Cardiac muscle cell (in vitro differentiated cells and primary cell): ENCODE results near the gene PTDSS2. TPM values are rescaled to one million over a fixed set of nuclear protein-coding genes. Genes with fewer than 3 reads are reported as not detected.

ENCODE experiments used
- DNase-seq, 2 donors: peaks; one replicate each; pipeline versions ENCODE4 v3.0.0 to v3.0.0-alpha.2; 2010 to 2017; ENCODE audit warnings: low read depth in 1 of 2, low spot score in 1 of 2
- H3K27ac ChIP-seq: fragments of 200-600 bp; sonication (generic); 2 replicates; pipeline ENCODE4 v1.5.1; 2016
- H3K27me3 ChIP-seq: fragments of 200-600 bp; sonication (generic); 2 replicates; pipeline ENCODE4 v1.6.0; 2016; ENCODE audit warnings: control low read depth
- H3K36me3 ChIP-seq: fragments of 200-600 bp; sonication (generic); 2 replicates; pipeline ENCODE4 v1.5.1; 2016; ENCODE audit warnings: control low read depth
- H3K4me1 ChIP-seq: fragments of 200-600 bp; sonication (generic); 2 replicates; pipeline ENCODE4 v1.8.1; 2017; ENCODE audit warnings: low read depth, mild to moderate bottlenecking, mixed run types
- H3K4me3 ChIP-seq: fragments of 200-600 bp; sonication (generic); 2 replicates; pipeline ENCODE4 v1.5.1; 2016; ENCODE audit warnings: mild to moderate bottlenecking
- H3K9me3 ChIP-seq: fragments of 200-600 bp; sonication (generic); 2 replicates; pipeline ENCODE4 v1.5.1; 2017; ENCODE audit warnings: low read depth, mild to moderate bottlenecking, control low read depth
- polyA plus RNA-seq: library from polyadenylated mRNA; unstranded; fragments of >200 nt; fragmentation: Nextera tagmentation; extraction: Ambion mirVana; gene quantifications from 2 replicates; pipeline ENCODE4 v1.2.1, GENCODE V29; 2016
- total RNA-seq: library from RNA; depleted of rRNA; stranded (reverse); fragments of >200 nt; gene quantifications from 2 replicates; pipeline ENCODE4 v1.2.3, GENCODE V29; 2016
- TF ChIP-seq, protein P1 (sequence below): IDR thresholded peaks from 2 replicates; pipeline ENCODE4 v1.5.1; 2012; ENCODE audit warnings: low read depth, mild to moderate bottlenecking, low read length

PTDSS2 gene
- total and polyA plus RNA-seq, 2 experiments from 2014 or later, result 69.6 to 202 TPM

DNA sequence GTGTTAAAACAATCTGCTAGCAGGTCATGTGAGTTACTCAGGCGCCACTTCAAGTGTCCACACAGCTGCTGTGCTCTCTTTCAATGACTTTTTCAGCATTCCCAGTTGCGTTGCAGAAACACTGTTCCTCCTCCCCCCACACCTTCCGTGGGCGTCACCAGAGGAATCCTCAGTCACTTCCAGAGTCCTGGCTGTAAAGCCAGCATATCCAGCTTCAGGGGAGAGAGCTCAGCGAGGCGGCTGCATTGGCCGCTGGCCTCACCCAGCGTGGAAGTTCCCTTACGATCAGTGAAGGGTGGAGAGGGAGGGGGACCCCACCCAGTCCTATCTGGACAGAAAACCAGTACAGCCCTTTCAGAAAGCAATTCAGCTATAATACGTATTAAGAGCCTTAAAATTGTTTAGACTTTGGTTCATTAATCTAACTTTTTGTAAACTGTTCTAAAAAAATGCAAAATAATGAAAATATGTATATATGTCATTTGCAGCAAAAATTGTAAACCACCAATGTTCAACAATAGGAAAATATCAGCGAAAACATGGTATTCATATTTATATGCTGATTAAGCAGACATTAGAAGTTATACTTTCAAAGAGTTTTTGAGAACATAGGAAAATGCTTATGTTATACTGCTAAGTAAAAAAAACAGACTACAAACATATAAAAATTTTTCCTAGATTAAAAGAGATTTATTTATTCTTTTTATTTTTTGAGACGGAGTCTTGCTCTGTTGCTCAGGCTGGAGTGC lies 5.5 kb upstream of the PTDSS2 start:
- no peaks in the 10 kb centered on the region for H3K9me3 ChIP-seq
- no peaks in the 10 kb centered on the region for H3K27me3 ChIP-seq
- no peak overlapping the region for H3K27ac ChIP-seq
- no peak overlapping the region for H3K4me3 ChIP-seq
- H3K4me1 ChIP-seq, result peaks cover 11% of the 10 kb centered on the region
- DNase-seq, result peak in 1 of 2 donors; percentile 50
- TF ChIP-seq, protein P1, sequence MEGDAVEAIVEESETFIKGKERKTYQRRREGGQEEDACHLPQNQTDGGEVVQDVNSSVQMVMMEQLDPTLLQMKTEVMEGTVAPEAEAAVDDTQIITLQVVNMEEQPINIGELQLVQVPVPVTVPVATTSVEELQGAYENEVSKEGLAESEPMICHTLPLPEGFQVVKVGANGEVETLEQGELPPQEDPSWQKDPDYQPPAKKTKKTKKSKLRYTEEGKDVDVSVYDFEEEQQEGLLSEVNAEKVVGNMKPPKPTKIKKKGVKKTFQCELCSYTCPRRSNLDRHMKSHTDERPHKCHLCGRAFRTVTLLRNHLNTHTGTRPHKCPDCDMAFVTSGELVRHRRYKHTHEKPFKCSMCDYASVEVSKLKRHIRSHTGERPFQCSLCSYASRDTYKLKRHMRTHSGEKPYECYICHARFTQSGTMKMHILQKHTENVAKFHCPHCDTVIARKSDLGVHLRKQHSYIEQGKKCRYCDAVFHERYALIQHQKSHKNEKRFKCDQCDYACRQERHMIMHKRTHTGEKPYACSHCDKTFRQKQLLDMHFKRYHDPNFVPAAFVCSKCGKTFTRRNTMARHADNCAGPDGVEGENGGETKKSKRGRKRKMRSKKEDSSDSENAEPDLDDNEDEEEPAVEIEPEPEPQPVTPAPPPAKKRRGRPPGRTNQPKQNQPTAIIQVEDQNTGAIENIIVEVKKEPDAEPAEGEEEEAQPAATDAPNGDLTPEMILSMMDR, result no peak
- H3K36me3 ChIP-seq, result no peaks in the 10 kb centered on the region

DNA sequence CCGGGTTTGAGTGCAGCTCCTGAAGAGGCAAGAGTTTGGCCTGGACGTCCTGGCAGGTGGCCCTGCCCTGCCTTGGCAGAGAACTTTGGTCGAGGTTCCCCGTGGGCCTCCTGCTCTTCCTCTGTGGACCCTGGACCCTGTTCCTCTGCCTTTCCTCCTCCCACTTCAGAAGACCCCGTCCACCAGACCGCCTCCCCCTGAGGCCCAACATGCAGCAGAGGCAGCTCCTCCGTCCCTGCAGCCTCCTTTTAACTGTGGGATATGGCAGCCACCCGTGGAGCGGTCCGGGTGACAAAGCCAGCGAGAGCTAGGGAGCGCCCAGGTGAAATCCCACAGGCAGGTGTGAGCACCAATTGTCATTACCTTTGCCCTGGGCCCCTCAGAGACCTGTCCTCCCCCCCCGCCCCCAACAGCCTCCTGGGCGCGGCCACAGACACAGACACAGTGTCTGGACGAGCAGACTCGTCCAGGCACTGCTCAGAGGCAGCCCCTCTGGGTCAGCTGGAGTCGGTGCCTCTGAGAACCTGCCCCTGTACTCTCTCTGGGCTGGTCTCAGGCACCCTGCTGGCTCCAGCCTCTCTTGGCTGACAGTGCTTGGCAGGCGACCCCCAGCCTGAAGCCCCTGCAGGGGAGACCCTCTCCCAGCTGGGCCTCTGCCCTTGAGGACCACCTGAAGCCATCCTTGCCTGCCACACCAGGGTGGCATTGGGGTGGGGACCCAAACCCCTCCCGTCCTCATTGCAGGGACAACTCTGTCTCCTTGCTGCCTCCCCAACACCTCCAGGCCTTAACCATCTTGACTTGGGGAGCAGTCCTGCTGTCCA lies 4.1 kb upstream of the PTDSS2 start:
- H3K4me1 ChIP-seq, result peaks cover 12% of the 10 kb centered on the region
- no peak for DNase-seq
- no peaks in the 10 kb centered on the region for H3K36me3 ChIP-seq

DNA sequence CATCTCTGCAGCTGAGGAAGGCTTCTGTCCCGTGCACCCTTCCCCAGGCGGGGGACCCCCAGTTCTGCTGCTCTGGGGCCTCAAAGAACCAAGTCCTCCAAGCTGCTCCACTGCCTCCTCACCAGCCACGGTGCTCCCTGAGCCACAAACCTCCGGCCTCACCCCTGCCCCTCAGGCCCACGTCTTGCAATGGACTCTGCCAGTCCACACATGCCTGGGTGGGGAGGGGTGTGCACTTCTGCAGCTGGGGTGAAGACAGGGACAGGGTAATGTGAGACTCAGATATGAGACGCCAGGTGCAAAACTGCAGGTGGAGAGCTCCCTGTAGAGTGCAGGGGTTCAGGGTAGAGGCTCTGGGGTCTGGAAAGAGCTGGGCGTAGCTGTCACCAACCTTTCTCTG lies 3.2 kb upstream of the PTDSS2 start:
- peaks cover 18% of the 10 kb centered on the region for H3K4me1 ChIP-seq
- no peak for DNase-seq
- H3K9me3 ChIP-seq, result no peaks in the 10 kb centered on the region
- H3K27me3 ChIP-seq, result no peaks in the 10 kb centered on the region
- TF ChIP-seq, protein P1, result no peak
- no peak overlapping the region for H3K27ac ChIP-seq
- no peak overlapping the region for H3K4me3 ChIP-seq
- H3K36me3 ChIP-seq, result no peaks in the 10 kb centered on the region

More for the DNA sequence above, 4.1 kb upstream of the PTDSS2 start:
- Histone ChIP-seq H3K9me3 (no peaks in the 10 kb centered on the region), H3K27ac (no peak overlapping the region), H3K4me3 (no peak overlapping the region), H3K27me3 (no peaks in the 10 kb centered on the region)
- TF ChIP-seq, protein P1, result no peak

DNA sequence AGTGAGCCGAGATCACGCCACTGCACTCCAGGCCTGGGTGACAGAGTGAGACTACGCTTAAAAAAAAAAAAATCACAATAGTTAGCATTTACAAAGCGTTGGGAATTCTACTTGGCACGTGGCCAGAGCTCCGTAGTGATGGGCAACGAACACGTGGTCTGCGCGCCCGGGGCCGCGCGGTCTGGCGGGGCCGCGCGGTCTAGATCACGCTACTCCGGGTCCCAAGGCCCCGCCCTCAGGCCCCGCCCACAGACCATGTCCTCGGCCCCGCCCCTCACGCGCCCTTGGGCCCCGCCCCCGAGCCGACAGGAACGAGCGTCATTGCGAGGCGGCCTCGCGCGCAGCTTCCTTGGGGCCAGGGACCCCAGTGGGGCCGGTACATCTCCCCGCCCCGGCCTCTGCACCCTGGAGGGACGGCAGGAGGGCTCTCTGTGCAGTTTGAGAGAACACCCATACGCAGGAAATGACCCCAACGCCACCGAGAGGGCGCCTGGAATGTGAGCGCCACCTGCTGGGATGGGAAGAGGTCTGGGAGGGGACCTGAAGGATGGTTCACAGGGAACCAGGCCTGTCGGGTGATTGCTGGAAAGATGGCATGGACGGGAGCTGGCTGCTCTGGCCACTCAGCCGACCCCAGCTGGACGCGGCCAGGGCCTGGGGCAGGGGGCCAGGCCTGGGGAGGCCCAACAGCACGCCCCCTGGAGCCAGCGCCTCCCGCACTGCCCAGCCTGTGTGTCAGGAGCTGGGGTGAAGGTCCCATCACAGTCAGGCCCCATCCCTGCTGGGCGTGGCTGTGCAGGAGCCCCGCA lies 2.0 kb upstream of the PTDSS2 start:
- Histone ChIP-seq H3K27me3 (no peaks in the 10 kb centered on the region), H3K4me3 (peak overlapping the region; percentile 76), H3K27ac (peak overlapping the region; percentile 88), H3K9me3 (no peaks in the 10 kb centered on the region), H3K4me1 (peaks cover 18% of the 10 kb centered on the region), H3K36me3 (no peaks in the 10 kb centered on the region)
- TF ChIP-seq, protein P1, result peak; percentile 90
- DNase-seq, result peak; percentile 96

DNA sequence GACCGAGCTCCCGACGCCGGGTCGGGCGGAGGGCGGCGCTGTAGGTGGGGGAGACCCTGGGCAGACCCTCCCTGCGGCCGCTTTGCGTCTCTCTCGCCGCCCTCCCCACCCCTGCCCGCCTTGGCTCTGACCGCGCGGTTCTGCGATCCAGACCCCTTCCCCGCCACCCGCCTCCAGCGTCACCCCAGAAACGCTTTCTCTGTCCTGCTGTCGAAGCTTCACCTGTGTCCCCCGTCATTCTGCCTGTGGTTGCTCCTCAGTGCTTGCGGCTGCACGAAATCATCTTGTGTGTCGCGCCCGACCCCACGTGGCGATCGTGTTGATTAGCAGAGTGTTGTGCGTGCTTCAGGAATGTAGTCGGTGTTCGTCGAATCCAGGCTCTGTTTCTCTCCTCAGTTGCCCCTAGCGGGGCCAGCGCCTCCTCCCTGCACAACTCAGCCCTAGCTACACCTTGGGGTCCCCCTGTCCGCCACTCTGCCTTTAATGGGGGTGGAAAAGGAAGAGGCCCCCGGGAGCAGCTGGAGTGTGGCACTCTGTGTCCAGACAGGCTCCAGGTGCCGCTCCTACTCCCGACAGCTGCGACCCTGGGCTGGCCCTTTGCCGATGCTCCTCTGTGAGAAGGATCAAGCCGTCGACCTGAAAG lies 851 bp downstream of the PTDSS2 start:
- Histone ChIP-seq H3K36me3 (no peaks in the 10 kb centered on the region), H3K4me1 (peaks cover 18% of the 10 kb centered on the region), H3K9me3 (no peaks in the 10 kb centered on the region), H3K4me3 (peak overlapping the region; percentile 91), H3K27me3 (no peaks in the 10 kb centered on the region), H3K27ac (peak overlapping the region; percentile 89)
- peak; percentile 65 to 70 for DNase-seq
- TF ChIP-seq, protein P1, result no peak
